IPS DF 6.9 (cell line): ENCODE measurements around the gene CCNI2.

Experiments used
- DNase-seq: peaks from one replicate; pipeline ENCODE4 v3.0.0-alpha.2; 2013; ENCODE audit warnings: low read depth, low spot score
- H3K27ac ChIP-seq: one replicate; pipeline ENCODE4 v1.5.1; 2013; ENCODE audit warnings: low read length, control low read depth
- H3K27me3 ChIP-seq: 2 replicates; pipeline ENCODE4 v1.6.1; 2013; ENCODE audit warnings: mild to moderate bottlenecking, low read length; ENCODE audit not compliant: control insufficient read depth, insufficient read depth
- H3K36me3 ChIP-seq: 2 replicates; pipeline ENCODE4 v1.6.1; 2013; ENCODE audit warnings: low read length; ENCODE audit not compliant: control insufficient read depth, insufficient read depth
- H3K4me1 ChIP-seq: 2 replicates; pipeline ENCODE4 v1.6.1; 2013; ENCODE audit warnings: low read length; ENCODE audit not compliant: control insufficient read depth, insufficient read depth
- H3K4me3 ChIP-seq: 2 replicates; pipeline ENCODE4 v1.5.1; 2013; ENCODE audit warnings: mild to moderate bottlenecking, low read length
- H3K9me3 ChIP-seq: 2 replicates; pipeline ENCODE4 v1.6.1; 2013; ENCODE audit warnings: low read length, inconsistent platforms; ENCODE audit not compliant: control insufficient read depth, insufficient read depth
- WGBS: extraction: QIAGEN DNeasy Blood & Tissue Kit; methylation state at CpG from one replicate; pipeline ENCODE4 v1.1.7; 2013; ENCODE audit warnings: mixed read lengths, missing lambda C conversion rate; ENCODE audit not compliant: insufficient read length, insufficient coverage; 5-methylcytosine and 5-hydroxymethylcytosine counted together

CCNI2 gene, protein sequence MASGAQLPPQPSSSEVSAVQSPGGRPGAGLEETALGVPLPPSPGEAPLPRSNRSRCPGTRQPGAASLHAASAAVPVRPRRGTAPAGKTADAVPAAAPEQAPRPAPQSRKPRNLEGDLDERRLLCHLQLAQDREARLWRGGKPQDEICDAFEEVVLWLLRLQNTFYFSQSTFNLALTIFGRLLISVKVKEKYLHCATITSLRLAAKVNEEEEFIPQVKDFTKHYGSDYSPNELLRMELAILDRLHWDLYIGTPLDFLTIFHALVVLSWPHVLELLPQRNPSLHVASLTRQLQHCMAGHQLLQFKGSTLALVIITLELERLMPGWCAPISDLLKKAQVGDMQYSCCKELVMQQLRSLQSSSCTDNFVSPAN

GRCh38 chr5:132746954-132747615 lies at the start of gene CCNI2:
CCNI2 (plus strand) TSS chr5:132747426; CDS start chr5:132747496, 70 bp downstream.
- no peaks in the 10 kb centered on the region for H3K36me3 ChIP-seq
- peaks cover 15% of the 10 kb centered on the region for H3K27me3 ChIP-seq
- H3K4me3 ChIP-seq: peak within 1 kb of the TSS; percentile 52; the same call in 1 of the 2 replicates
- no peaks in the 10 kb centered on the region for H3K9me3 ChIP-seq
- H3K27ac ChIP-seq: no peak within 1 kb of the TSS
- no CpG with 5 or more reads among the region's 59 CpGs for WGBS
- DNase-seq: peak; percentile 81
- 0 out of 2 replicates have a peak, but pooled peaks cover 1% of the 10 kb centered on the region for H3K4me1 ChIP-seq

DNA sequence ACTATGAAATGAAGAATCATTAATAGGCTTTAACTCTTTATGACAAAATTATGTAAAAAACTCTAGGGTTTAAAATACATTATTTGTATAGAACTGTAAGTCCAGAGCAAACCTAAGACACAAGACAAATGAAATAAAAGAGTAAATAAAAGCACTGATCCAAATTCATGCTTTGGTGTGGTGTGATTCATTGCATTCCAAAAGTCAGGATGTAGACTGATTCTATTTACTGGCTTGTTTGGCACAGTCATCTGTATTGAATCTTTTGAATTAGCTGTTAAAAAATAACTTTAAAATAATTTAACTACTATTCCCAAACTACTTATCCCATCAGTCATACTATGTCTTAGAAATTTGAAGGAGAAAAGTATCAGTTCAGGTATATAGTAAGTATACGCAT lies 42.4 kb upstream of the CCNI2 start:
- Histone ChIP-seq H3K4me3 (no peak overlapping the region), H3K4me1 (no peaks in the 10 kb centered on the region), H3K36me3 (no peaks in the 10 kb centered on the region), H3K9me3 (no peaks in the 10 kb centered on the region), H3K27me3 (no peaks in the 10 kb centered on the region), H3K27ac (no peak overlapping the region)
- WGBS: no CpG with 5 or more reads among the region's 1 CpG
- DNase-seq: no peak

GRCh38 chr5:132708645-132709044 lies 38.6 kb upstream of the CCNI2 start:
- DNase-seq: no peak
- no peaks in the 10 kb centered on the region for H3K9me3 ChIP-seq
- no peaks in the 10 kb centered on the region for H3K36me3 ChIP-seq
- H3K27ac ChIP-seq: no peak overlapping the region
- no peaks in the 10 kb centered on the region for H3K27me3 ChIP-seq
- H3K4me3 ChIP-seq: no peak overlapping the region
- H3K4me1 ChIP-seq: no peaks in the 10 kb centered on the region

DNA sequence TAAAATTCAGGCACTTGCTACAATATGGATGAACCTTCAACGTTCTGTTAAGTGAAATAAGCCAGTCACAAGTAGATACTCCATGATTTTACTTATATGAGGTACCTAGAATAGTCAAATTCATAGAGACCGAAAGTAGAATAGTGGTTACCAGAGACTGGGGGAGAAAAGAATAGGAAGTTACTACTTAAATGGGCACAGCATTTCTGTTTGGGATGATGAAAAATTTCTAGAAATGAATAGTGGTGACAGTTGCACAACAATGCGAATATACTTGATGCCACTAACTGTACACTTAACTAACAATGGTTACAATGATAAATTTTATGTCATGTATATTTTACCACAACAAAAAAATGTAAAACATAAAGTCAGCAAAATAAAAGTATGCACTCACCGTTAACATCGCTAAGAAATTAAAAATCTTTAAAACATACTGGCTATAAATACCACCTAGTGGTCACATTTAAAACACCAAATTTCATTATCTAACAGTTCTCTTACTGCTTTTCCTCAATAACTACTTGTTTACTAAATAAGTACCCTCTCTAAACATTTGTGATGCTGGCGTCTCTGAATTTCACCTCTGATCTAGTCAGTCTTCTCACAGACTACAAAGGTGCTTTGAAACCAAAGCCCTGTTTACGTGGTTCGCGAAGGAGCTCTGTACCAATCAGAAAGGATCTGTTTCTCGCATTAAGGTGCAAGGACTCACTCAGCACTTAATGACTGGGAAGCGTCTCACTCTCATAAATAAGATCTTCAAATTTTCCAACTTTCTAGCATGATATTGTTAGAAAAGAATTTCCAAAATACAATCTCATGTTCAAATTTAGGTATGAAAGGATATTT lies 32.5 kb upstream of the CCNI2 start:
- H3K9me3 ChIP-seq: no peaks in the 10 kb centered on the region
- H3K27me3 ChIP-seq: no peaks in the 10 kb centered on the region
- WGBS: 100% methylated on average over 1 of the region's 11 CpGs
- no peak overlapping the region for H3K4me3 ChIP-seq
- no peak for DNase-seq
- no peak overlapping the region for H3K27ac ChIP-seq
- no peaks in the 10 kb centered on the region for H3K4me1 ChIP-seq
- no peaks in the 10 kb centered on the region for H3K36me3 ChIP-seq

DNA sequence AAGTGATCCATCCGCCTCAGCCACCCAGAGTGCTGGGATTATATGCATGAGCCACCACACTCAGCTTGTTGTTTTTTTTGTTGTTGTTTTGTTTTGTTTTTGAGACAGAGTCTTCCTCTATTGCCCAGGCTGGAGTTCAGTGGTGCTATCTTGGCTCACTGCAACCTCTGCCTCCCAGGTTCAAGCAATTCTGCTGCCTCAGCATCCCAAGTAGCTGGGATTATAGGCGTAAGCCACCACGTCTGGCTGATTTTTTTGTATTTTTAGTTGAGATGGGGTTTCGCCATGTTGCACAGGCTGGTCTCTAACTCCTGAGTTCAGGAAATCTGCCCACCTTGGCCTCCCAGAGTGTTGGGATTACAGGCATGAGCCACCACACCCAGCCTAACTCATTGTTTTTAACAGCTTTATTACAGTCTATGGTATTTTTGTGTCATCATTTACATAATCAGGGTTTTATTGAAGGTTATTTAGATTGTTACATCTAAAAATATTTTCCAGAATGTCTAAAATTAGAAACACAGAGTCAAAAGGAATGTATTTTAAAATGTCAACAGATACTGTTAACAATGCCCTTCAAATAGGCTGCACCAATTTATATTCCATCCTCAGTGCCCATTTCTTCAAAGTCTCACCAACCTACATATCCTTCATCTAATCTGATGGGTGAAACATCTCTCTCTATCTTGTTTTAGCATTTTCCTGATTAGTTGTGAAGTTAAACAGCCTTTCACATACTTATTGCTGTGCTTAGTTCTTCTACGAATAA lies 28.5 kb upstream of the CCNI2 start:
- WGBS: no CpG with 5 or more reads among the region's 5 CpGs
- no peaks in the 10 kb centered on the region for H3K9me3 ChIP-seq
- no peaks in the 10 kb centered on the region for H3K36me3 ChIP-seq

GRCh38 chr5:132725745-132726144 lies 21.5 kb upstream of the CCNI2 start:
- DNase-seq: no peak
- Histone ChIP-seq H3K9me3 (no peaks in the 10 kb centered on the region), H3K4me1 (no peaks in the 10 kb centered on the region), H3K36me3 (no peaks in the 10 kb centered on the region), H3K27ac (no peak overlapping the region), H3K4me3 (no peak overlapping the region), H3K27me3 (no peaks in the 10 kb centered on the region)
- no CpG with 5 or more reads among the region's 2 CpGs for WGBS

More for the DNA sequence above, 28.5 kb upstream of the CCNI2 start:
- no peak for DNase-seq
- no peak overlapping the region for H3K4me3 ChIP-seq
- H3K4me1 ChIP-seq: no peaks in the 10 kb centered on the region
- H3K27me3 ChIP-seq: no peaks in the 10 kb centered on the region
- H3K27ac ChIP-seq: no peak overlapping the region

GRCh38 chr5:132729896-132730295 lies 17.3 kb upstream of the CCNI2 start:
- no peaks in the 10 kb centered on the region for H3K9me3 ChIP-seq
- H3K4me3 ChIP-seq: no peak overlapping the region
- no CpG with 5 or more reads among the region's 10 CpGs for WGBS
- no peak for DNase-seq
- H3K27ac ChIP-seq: no peak overlapping the region
- H3K4me1 ChIP-seq: no peaks in the 10 kb centered on the region
- H3K36me3 ChIP-seq: no peaks in the 10 kb centered on the region
- H3K27me3 ChIP-seq: no peaks in the 10 kb centered on the region

DNA sequence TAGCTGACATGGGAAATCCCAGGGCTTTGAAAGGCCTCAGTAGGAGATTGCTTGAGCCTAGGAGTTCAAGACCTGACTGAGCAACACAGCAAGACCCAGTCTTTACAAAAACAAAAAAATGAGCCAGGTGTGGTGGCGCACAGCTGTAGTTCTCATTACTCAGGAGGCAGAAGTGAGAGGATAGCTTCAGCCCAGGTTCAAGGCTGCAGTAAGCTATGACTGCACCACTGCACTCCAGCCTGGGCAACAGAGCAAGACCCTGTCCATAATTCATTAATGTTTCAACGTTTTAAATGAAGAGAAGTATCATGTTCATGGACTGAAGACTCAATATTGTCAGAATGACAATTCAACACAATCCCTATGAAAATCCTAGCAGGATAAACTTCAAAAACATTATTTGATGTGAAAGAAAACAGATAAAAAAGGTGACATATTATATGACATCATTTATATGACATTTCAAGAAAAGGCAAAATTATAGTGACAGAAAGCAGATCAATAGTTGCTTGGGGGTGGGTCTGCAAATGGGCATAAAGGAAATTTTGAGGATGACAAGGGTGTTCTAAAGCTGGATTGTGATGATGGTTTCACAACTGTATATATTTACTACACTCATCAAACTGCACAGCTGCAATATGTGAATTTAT lies 13.6 kb upstream of the CCNI2 start:
- WGBS: no CpG with 5 or more reads among the region's 2 CpGs
- H3K36me3 ChIP-seq: no peaks in the 10 kb centered on the region

GRCh38 chr5:132734687-132735086 lies 12.5 kb upstream of the CCNI2 start:
- WGBS: no CpG with 5 or more reads among the region's 2 CpGs
- no peaks in the 10 kb centered on the region for H3K9me3 ChIP-seq
- H3K27me3 ChIP-seq: no peaks in the 10 kb centered on the region
- no peak overlapping the region for H3K27ac ChIP-seq
- no peak for DNase-seq
- no peaks in the 10 kb centered on the region for H3K4me1 ChIP-seq
- no peaks in the 10 kb centered on the region for H3K36me3 ChIP-seq
- no peak overlapping the region for H3K4me3 ChIP-seq

More for the DNA sequence above, 13.6 kb upstream of the CCNI2 start:
- DNase-seq: no peak
- no peaks in the 10 kb centered on the region for H3K4me1 ChIP-seq
- no peaks in the 10 kb centered on the region for H3K9me3 ChIP-seq
- H3K27me3 ChIP-seq: no peaks in the 10 kb centered on the region
- no peak overlapping the region for H3K4me3 ChIP-seq
- H3K27ac ChIP-seq: no peak overlapping the region
